Astrocyte of the spinal cord (primary cell): ENCODE results near the gene DLX5.

Experiments used
- DNase-seq: peaks from one replicate; pipeline ENCODE4 v3.0.0; 2011; ENCODE audit warnings: low read depth, low spot score
- H3K4me3 ChIP-seq: 2 replicates; pipeline ENCODE4 v1.5.1; 2011; ENCODE audit warnings: low read depth, mild to moderate bottlenecking, low read length, moderate library complexity
- in situ Hi-C: cut with HindIII; loops from 2 replicates; pipeline ENCODE4 v1.10.0; 2017; ENCODE audit warnings: low sequenced_read_pairs
- TF ChIP-seq, protein P1 (sequence below): IDR thresholded peaks from 2 replicates; pipeline ENCODE4 v1.5.1; 2012; ENCODE audit warnings: low read depth, mild to moderate bottlenecking, low read length, inconsistent platforms

DLX5 gene

DNA sequence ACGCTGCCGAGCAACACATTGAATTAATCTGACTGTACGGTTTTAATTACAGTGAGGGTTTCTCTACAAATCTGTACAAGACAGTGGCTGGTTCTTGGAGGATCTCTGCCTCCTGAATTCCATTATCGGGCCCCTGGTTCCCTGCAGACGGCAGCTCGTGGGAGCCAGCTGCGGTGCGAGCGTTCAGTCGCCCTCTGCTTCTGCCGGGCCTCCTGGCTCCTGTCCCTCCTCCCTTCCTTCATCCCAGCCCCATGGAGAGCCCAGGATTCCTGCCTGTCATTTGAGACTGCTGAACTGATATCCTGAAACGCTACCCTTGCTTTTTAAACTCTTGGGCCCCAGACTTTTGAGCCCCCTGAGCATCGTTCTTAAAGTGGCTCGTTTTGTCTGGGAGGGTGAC, 25.9 kb downstream of the DLX5 start:
- TF ChIP-seq, protein P1, sequence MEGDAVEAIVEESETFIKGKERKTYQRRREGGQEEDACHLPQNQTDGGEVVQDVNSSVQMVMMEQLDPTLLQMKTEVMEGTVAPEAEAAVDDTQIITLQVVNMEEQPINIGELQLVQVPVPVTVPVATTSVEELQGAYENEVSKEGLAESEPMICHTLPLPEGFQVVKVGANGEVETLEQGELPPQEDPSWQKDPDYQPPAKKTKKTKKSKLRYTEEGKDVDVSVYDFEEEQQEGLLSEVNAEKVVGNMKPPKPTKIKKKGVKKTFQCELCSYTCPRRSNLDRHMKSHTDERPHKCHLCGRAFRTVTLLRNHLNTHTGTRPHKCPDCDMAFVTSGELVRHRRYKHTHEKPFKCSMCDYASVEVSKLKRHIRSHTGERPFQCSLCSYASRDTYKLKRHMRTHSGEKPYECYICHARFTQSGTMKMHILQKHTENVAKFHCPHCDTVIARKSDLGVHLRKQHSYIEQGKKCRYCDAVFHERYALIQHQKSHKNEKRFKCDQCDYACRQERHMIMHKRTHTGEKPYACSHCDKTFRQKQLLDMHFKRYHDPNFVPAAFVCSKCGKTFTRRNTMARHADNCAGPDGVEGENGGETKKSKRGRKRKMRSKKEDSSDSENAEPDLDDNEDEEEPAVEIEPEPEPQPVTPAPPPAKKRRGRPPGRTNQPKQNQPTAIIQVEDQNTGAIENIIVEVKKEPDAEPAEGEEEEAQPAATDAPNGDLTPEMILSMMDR: no peak
- DNase-seq: no peak
- in situ Hi-C loops: no loop called here
- H3K4me3 ChIP-seq: no peak overlapping the region

DNA sequence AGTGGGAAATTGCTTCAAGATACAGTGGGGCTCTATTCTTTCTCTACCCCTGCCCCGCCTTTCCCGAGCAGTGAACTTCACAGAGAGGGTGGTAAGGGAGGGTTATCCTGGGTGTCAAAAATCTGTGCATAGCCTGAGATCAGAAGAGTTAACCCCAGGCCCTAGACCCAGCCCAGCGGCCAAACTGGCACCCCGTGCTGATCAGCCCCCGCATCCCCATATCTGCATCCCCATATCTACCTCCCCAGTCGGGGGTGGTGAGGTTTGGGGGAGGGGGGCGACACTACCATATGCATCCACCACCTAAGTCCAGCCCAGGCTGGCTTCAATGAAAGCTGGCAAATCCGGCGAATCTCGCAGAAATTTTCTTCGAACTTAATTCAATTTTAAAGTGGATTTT, 26.3 kb downstream of the DLX5 start:
- TF ChIP-seq, protein P1: no peak
- in situ Hi-C loops: no loop called here
- DNase-seq: no peak
- H3K4me3 ChIP-seq: no peak overlapping the region

DNA sequence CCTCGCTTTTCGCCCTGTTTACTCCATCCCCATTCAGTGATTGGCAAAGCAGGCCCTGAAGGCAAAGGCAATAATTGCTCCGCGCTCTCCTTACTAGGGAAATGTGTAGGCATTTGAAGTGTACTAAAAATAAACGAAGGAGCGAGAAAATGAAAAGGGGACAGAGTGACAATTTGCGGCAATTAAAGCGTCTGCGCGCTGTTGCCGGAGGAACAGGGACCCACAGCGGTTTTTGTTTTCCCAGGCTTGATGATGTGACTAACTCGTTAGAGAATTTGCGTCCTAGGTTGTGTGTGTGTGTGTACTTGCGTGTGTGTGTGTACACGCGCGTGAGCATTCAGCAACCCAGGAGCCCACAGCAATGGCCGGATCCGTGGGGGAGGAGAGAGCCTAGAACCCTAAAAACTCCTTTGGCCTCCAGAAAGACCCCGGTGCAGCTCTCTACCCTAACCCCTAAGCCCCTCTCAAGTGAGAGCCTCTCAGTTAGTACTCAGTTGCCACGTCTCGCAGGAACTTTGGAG, 27.1 kb downstream of the DLX5 start:
- in situ Hi-C loops: no loop called here
- no peak for DNase-seq
- no peak overlapping the region for H3K4me3 ChIP-seq
- TF ChIP-seq, protein P1: no peak

DNA sequence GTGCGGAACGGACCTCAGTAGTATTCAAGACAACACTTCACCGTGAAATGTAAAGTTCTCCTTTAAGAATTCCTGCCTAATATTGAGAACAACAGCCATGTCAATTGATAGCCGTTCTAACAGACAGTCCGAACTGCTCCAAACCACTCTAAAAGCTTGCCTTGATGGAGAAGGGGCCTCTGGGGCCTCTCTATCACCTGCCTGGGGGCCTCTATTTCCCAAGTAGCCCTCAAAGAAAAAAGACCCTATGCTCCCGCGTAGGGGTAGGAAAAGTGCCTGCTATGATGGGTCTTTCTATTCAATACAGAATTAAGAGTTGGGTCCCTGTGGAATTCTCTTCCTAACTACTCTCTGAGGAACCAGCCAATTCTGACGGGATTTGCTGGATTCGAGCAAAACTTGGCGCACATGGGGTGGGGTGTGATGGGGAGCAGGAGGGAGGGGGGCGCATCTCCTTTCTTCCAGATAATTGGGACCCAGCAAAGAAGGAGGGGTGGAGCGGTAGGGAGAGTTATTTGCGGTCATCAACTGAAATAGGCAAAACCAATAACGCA, 27.6 kb downstream of the DLX5 start:
- TF ChIP-seq, protein P1: no peak
- in situ Hi-C loops: no loop called here
- no peak for DNase-seq
- H3K4me3 ChIP-seq: no peak overlapping the region

DNA sequence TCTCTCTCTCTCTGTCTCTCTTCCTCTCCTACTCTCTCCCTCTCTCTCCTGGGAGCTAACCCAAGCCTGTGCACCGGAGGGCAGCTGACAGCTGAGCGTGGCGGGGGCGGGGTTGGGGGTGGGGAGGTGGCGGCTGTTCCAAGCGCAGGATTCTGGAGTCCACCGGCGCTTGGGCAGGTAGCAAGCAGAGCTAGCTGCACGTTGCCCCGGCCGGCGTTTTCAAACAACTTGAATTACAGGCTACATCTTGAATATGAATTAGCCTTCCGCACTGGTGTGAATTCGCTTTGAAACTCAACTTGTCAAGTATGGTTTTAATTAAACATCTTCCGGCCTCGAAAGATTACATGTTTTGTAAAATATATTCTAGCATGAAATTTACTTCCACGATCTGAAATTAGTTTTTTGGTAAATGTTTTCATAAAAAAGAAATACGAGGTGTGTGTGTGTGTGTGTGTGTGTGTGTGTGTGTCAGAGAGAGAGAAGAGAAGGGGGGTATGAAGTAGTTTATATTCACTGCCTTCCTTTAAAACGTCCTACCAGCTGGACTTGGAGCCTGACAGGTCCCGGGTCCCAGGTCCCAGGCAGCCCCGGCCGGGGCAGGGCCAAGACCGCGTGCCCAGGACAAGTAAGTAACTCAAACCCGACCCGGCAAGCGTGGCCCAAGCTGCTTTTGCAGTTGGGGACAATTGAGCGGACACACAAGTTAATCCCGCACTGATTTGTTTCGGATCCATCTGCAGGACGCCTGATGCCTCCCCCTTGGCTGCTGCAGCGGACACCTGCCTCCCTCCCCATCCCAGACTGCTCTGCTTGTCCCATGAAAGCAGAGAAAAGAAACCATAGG, 28.3 kb downstream of the DLX5 start:
- no peak for DNase-seq
- H3K4me3 ChIP-seq: no peak overlapping the region
- TF ChIP-seq, protein P1: no peak
- in situ Hi-C loops: no loop called here

DNA sequence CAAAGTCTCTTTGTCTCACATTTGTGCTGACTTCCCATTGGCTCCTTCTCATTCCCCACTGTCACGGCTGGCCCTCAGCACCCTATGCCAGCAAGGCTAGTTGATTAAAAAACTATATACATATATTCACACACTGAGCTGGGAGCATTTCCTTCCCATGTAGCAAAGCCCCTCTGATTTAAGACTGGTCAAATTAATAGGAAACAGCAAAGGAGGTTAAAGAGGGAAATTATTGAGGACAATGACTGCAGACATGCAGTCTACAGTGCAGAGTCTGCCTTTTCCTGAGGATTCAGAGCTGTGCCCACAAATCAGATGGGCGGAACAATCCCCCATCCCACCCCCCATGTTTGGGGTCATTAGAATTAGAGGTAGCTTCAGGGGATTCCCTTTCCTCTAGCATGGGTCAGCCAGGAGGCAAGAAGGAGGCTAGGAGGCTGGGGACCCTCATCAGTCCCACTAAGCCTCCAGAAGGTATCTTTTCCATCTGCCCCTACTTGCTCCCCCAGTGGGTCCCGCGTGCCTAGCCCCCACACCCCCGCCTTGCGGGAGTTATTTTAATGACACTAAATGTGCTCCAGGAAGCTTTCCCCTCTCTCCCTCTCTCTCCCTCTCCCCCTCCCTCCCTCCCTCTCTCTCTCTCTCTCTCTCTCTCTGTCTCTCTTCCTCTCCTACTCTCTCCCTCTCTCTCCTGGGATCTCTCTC, 29.1 kb downstream of the DLX5 start:
- TF ChIP-seq, protein P1: no peak
- no peak overlapping the region for H3K4me3 ChIP-seq
- no peak for DNase-seq
- in situ Hi-C loops: no loop called here
